K562 (cell line): Measurements from ENCODE around the gene SARS1. TPM values are rescaled to one million over a fixed set of nuclear protein-coding genes. Genes with fewer than 3 reads are reported as not detected.

Source experiments
- CBFA2T3 ChIP-seq: fragments of 450-650 bp; IDR thresholded peaks from 2 replicates; pipeline ENCODE4 v1.6.1; 2017
- HNRNPL ChIP-seq: fragments of 200-400 bp; formaldehyde crosslinking; IDR thresholded peaks from 2 replicates; pipeline ENCODE4 v1.6.1; 2017; ENCODE audit warnings: low read depth, mild to moderate bottlenecking, low read length
- PYGO2 ChIP-seq: fragments of 450-650 bp; IDR thresholded peaks from 2 replicates; pipeline ENCODE4 v1.6.1; 2016; ENCODE audit warnings: mild to moderate bottlenecking, missing genetic modification characterization, moderate library complexity, missing compliant biosample characterization
- RNF219 ChIP-seq: fragments of 250-450 bp; sonication (Bioruptor Pico); IDR thresholded peaks from 2 replicates; pipeline ENCODE4 v1.5.0; 2022; ENCODE audit warnings: mild to moderate bottlenecking
- SMARCE1 ChIP-seq: fragments of 450-650 bp; IDR thresholded peaks from 2 replicates; pipeline ENCODE4 v1.7.1; 2016; ENCODE audit warnings: mild to moderate bottlenecking
- SRSF7 ChIP-seq: fragments of 200-400 bp; formaldehyde crosslinking; optimal IDR thresholded peaks from 2 replicates; pipeline ENCODE3; 2017; ENCODE audit warnings: mild to moderate bottlenecking, low read depth, low read length
- TAF1 ChIP-seq: IDR thresholded peaks from 2 replicates; pipeline ENCODE4 v1.6.1; 2011; ENCODE audit warnings: mild to moderate bottlenecking, low read length, moderate library complexity; ENCODE audit not compliant: insufficient read depth, control insufficient read depth, severe bottlenecking; ENCODE audit errors: extremely low read depth
- TCF3 ChIP-seq: sonication (generic); formaldehyde crosslinking; IDR thresholded peaks from 2 replicates; pipeline ENCODE4 v1.4.0; 2020; ENCODE audit warnings: mild to moderate bottlenecking, missing genetic modification reagents
- TFAM ChIP-seq: fragments of 250-450 bp; sonication (Bioruptor Pico); conservative IDR thresholded peaks from 2 replicates; pipeline ENCODE4 v1.5.0; 2021; ENCODE audit warnings: mild to moderate bottlenecking, moderate library complexity
- TOE1 ChIP-seq, 2 experiments: fragments of 450-650 bp in 1 of 2; sonication (generic) in 1 of 2; formaldehyde crosslinking in 1 of 2; IDR thresholded peaks; 2 replicates each; pipeline versions ENCODE4 v1.7.1 to v1.8.0; 2016 to 2022; ENCODE audit warnings: borderline replicate concordance in 2 of 2, mild to moderate bottlenecking in 2 of 2, antibody characterized with exemption in 1 of 2, inconsistent platforms in 1 of 2, low read depth in 1 of 2, missing genetic modification reagents in 1 of 2, moderate library complexity in 1 of 2
- ZNF121 ChIP-seq: sonication (generic); formaldehyde crosslinking; conservative IDR thresholded peaks from 2 replicates; pipeline ENCODE4 v1.8.0; 2022; ENCODE audit warnings: missing genetic modification reagents
- ZNF133 ChIP-seq: fragments of 250-450 bp; sonication (Bioruptor Pico); IDR thresholded peaks from 2 replicates; pipeline ENCODE4 v1.4.0; 2020; ENCODE audit warnings: mild to moderate bottlenecking
- ZNF239 ChIP-seq: fragments of 250-450 bp; sonication (Bioruptor Pico); IDR thresholded peaks from 2 replicates; pipeline ENCODE4 v1.4.0; 2020; ENCODE audit warnings: mild to moderate bottlenecking
- polyA plus RNA-seq, 8 experiments: library from polyadenylated mRNA; depleted of rRNA in 4 of 8; stranded (reverse) in 5 of 8; unstranded in 3 of 8; fragments of >200 nt; fragmentation: Nextera tagmentation in 2 of 8; fragmentation: Illumina TruSeq in 1 of 8; extraction: Ambion mirVana in 2 of 8; extraction: Trizol in 1 of 8; gene quantifications; 2 replicates each; pipeline versions ENCODE4 v1.2.1 to v1.2.3, GENCODE V29; 2011 to 2014; ENCODE audit warnings: inconsistent platforms in 1 of 8, missing spikeins in 1 of 8
- total RNA-seq, 7 experiments: library from RNA; depleted of rRNA in 6 of 7; stranded (reverse); fragments of >200 nt in 6 of 7; fragmentation: Illumina TruSeq in 2 of 7; extraction: Trizol in 2 of 7; gene quantifications; 2 replicates each; pipeline versions ENCODE4 v1.2.1 to v1.2.3, GENCODE V29; 2011 to 2021; ENCODE audit warnings: low replicate concordance in 1 of 7
- TF ChIP-seq, protein P1 (sequence below), 2 experiments: IDR thresholded peaks; 2 replicates each; pipeline ENCODE4 v1.6.1; 2011; ENCODE audit warnings: borderline replicate concordance in 1 of 2, control low read depth in 1 of 2, low read depth in 1 of 2, low read length in 1 of 2, mild to moderate bottlenecking in 1 of 2, mixed read lengths in 1 of 2, moderate library complexity in 1 of 2; ENCODE audit not compliant: insufficient read depth in 1 of 2, insufficient read length in 1 of 2, poor library complexity in 1 of 2, severe bottlenecking in 1 of 2; ENCODE audit errors: extremely low read depth in 1 of 2
- TF ChIP-seq, protein P2 (sequence below), 2 experiments: IDR thresholded peaks; 2 replicates each; pipeline ENCODE4 v1.6.1; 2012; ENCODE audit warnings: improper control_type of control experiment in 2 of 2, low read depth in 2 of 2, low read length in 2 of 2, borderline replicate concordance in 1 of 2
- TF ChIP-seq, protein P3 (sequence below), 2 experiments: IDR thresholded peaks in 1 of 2; conservative IDR thresholded peaks in 1 of 2; 2 replicates each; pipeline ENCODE4 v1.6.1; 2016; ENCODE audit warnings: low read depth in 2 of 2, mild to moderate bottlenecking in 1 of 2, missing compliant biosample characterization in 1 of 2, missing genetic modification characterization in 1 of 2, moderate library complexity in 1 of 2

SARS1 gene
- total and polyA plus RNA-seq, 9 of the 15 experiments (the other 6 are each of a cell fraction or from before 2014, with no cell fraction given): 221 to 623 (median 254) TPM

DNA sequence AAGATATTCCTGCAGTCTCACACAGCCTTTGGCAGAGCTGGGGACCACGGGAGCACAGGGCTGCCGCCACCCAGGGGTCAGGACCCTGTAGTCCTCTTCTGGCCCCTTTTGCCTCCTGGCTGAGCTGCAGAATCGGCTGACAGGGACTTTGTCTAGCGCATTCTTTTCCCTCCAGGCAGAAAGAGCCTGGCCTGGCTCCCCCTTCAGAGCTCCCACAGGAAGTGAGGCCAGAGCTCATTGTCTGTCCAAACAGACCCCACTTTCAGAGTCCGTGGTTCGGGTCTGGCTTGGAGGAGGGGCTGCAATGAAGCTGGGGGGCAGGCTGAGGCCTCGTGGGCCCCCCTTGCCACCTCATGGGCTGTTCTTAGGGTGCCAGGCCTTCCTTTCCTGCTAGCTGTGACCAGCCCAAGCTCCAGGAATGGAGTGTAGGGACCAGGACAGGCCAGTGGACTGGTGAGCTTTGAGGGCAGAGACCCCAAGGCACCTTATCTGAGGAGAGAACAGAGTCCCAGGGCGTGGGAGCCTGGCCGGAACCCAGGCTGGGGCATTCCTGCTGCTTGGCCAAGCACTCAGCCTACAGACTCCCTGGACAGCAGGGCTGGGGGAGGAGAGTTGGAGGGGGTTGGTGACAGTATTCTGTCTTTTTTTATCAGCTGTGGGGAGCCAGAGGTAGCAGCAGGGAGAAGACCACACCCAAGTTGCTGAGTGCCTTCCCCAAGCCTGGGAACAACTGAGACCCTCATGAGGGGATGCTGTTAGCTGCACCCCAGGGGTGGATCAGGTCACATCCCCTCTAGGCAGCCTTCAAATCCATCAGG, 40.3 kb downstream of the SARS1 start (continued):
- TF ChIP-seq, protein P1, sequence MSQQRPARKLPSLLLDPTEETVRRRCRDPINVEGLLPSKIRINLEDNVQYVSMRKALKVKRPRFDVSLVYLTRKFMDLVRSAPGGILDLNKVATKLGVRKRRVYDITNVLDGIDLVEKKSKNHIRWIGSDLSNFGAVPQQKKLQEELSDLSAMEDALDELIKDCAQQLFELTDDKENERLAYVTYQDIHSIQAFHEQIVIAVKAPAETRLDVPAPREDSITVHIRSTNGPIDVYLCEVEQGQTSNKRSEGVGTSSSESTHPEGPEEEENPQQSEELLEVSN (IDR thresholded peaks at IDR 0.05; ENCODE audit: borderline replicate concordance in 1 of 2, extremely low read depth in 1 of 2, insufficient read depth in 1 of 2, insufficient read length in 1 of 2, low read depth in 1 of 2, low read length in 1 of 2, poor library complexity in 1 of 2, severe bottlenecking in 1 of 2): peak in 1 of 2 experiments; percentile 51
- no peak for TF ChIP-seq HNRNPL
- no peak for TF ChIP-seq ZNF121 (CRISPR knock-in tag)
- no peak for TF ChIP-seq RNF219 (CRISPR knock-in tag)
- TF ChIP-seq TOE1 (IDR thresholded peaks at IDR 0.05; ENCODE audit: borderline replicate concordance): 0 out of 2 replicates have a peak, but pooled peaks have one; percentile 27
- no peak for TF ChIP-seq TOE1 (CRISPR knock-in tag; IDR thresholded peaks at IDR 0.05; ENCODE audit: borderline replicate concordance, low read depth)
- TF ChIP-seq CBFA2T3: peak; percentile 54
- TF ChIP-seq TCF3: peak; percentile 14; the same call in 1 of the 2 replicates
- TF ChIP-seq SRSF7: no peak
- 0 out of 2 replicates have a peak, but pooled peaks have one; percentile 9 for TF ChIP-seq SMARCE1
- no peak for TF ChIP-seq PYGO2
- TF ChIP-seq TAF1: peak; percentile 14
- no peak for TF ChIP-seq TFAM (CRISPR knock-in tag)
- TF ChIP-seq, protein P2, sequence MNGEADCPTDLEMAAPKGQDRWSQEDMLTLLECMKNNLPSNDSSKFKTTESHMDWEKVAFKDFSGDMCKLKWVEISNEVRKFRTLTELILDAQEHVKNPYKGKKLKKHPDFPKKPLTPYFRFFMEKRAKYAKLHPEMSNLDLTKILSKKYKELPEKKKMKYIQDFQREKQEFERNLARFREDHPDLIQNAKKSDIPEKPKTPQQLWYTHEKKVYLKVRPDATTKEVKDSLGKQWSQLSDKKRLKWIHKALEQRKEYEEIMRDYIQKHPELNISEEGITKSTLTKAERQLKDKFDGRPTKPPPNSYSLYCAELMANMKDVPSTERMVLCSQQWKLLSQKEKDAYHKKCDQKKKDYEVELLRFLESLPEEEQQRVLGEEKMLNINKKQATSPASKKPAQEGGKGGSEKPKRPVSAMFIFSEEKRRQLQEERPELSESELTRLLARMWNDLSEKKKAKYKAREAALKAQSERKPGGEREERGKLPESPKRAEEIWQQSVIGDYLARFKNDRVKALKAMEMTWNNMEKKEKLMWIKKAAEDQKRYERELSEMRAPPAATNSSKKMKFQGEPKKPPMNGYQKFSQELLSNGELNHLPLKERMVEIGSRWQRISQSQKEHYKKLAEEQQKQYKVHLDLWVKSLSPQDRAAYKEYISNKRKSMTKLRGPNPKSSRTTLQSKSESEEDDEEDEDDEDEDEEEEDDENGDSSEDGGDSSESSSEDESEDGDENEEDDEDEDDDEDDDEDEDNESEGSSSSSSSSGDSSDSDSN (IDR thresholded peaks at IDR 0.05; ENCODE audit: borderline replicate concordance in 1 of 2, low read depth in 2 of 2, low read length in 2 of 2): 0 out of 4 replicates have a peak, but pooled peaks of 1 of the 2 experiments have one; percentile 47
- no peak for TF ChIP-seq ZNF239 (CRISPR knock-in tag)
- no peak for TF ChIP-seq ZNF133 (CRISPR knock-in tag)
- TF ChIP-seq, protein P3, sequence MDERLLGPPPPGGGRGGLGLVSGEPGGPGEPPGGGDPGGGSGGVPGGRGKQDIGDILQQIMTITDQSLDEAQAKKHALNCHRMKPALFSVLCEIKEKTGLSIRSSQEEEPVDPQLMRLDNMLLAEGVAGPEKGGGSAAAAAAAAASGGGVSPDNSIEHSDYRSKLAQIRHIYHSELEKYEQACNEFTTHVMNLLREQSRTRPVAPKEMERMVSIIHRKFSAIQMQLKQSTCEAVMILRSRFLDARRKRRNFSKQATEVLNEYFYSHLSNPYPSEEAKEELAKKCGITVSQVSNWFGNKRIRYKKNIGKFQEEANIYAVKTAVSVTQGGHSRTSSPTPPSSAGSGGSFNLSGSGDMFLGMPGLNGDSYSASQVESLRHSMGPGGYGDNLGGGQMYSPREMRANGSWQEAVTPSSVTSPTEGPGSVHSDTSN (CRISPR knock-in tag; IDR thresholded peaks at IDR 0.05; ENCODE audit: low read depth): no peak
- TF ChIP-seq, protein P3 (tag; conservative IDR thresholded peaks at IDR 0.05; ENCODE audit: low read depth): no peak
